Sigmoid colon (tissue), 4 donors: Measurements from ENCODE around the gene POU5F2.

Experiments
- POLR2A ChIP-seq, 2 donors: fragments of 450-650 bp; IDR thresholded peaks; one replicate each; pipeline ENCODE4 v1.6.1; 2016; ENCODE audit warnings: antibody characterized with exemption in 2 of 2, mild to moderate bottlenecking in 2 of 2, moderate library complexity in 2 of 2
- POLR2AphosphoS5 ChIP-seq, 4 donors: sonication (generic); formaldehyde crosslinking; IDR thresholded peaks; one replicate each; pipeline ENCODE4 v1.6.1; 2017; ENCODE audit warnings: antibody characterized with exemption in 4 of 4
- TF ChIP-seq, protein P1 (sequence below), 4 experiments: fragments of 450-650 bp in 3 of 4; fragments of 200-600 bp in 1 of 4; IDR thresholded peaks; one replicate each; pipeline ENCODE4 v1.5.1; 2016 to 2019; ENCODE audit warnings: antibody characterized with exemption in 4 of 4, mild to moderate bottlenecking in 3 of 4, moderate library complexity in 2 of 4

DNA sequence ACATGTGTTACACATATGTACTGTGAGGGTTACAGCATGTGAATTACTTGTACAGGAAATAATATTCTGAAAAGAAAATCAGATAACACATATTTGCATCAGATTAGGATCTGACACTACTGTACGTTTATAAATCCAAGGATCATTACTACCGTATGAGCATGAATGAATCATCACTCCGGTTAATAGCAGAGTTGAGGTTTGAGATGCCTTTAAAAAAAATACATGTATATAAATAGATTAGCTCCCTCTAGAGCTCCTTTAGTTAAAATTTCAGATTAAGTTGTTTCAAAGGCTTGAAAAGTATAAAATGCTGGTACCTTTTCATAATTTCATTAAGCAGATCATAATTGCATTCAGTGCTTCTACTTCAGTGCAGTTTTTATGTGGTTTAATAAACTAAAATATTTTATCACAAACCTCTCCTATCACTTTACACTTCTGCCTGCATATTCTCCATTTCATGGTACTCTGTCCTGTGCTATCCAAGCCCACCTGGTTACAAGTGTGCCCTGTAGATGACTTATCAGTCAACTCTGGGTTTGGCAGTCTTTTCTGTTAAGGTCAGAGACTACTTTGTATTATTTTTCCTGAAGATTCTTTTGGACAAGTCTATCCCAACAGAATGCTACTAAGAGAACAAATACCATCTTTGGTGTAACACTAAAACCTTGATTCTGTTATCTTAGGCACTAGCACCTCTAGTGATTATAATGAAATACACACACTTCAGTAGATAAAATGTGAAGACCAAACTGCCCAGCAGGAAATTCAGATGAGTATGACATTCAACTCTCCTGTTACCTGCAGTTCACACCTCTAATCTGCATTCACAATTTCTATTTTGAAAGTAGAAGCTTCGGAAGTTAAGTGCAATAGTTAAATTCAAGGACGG, 48.0 kb upstream of the POU5F2 start:
- TF ChIP-seq, protein P1, sequence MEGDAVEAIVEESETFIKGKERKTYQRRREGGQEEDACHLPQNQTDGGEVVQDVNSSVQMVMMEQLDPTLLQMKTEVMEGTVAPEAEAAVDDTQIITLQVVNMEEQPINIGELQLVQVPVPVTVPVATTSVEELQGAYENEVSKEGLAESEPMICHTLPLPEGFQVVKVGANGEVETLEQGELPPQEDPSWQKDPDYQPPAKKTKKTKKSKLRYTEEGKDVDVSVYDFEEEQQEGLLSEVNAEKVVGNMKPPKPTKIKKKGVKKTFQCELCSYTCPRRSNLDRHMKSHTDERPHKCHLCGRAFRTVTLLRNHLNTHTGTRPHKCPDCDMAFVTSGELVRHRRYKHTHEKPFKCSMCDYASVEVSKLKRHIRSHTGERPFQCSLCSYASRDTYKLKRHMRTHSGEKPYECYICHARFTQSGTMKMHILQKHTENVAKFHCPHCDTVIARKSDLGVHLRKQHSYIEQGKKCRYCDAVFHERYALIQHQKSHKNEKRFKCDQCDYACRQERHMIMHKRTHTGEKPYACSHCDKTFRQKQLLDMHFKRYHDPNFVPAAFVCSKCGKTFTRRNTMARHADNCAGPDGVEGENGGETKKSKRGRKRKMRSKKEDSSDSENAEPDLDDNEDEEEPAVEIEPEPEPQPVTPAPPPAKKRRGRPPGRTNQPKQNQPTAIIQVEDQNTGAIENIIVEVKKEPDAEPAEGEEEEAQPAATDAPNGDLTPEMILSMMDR (IDR thresholded peaks at IDR 0.05) = no peak
- TF ChIP-seq POLR2AphosphoS5 (IDR thresholded peaks at IDR 0.05) (no peak), POLR2A (IDR thresholded peaks at IDR 0.05) (no peak)
